ENCODE data around the gene VWC2L. TPM values are rescaled to one million over a fixed set of nuclear protein-coding genes. Genes with fewer than 3 reads are reported as not detected.

Gene VWC2L
- total RNA-seq: not detected
- polyA plus RNA-seq: not detected

DNA sequence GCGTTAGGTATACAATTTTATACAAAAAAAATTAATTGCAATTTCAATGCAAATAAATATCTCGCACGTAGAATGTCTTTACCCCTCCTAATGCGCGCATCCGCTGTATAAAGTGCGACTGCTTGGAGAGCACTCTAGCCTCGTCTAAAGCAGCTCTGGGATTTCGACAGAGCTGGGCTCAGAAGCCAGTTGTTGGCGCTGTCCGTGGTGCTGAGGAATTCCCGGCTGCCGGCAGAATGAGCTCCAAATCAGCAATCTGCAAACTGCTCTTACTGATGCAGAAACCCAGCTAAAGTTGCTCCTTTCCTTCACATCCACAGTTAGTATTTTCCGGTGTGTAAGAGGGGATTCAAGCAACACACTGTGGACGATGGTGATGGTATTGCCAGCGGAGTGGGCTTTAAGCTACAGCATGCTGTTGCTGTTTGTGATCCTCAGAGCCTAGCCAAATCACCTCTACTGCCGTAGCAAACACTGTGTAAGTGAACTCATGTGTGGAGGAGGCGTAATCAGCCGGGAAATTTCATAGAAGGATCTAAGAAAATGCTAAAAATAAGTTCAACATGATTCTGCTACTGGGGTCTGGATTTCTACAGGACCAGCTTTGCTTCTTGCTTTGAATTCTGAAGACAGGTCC, at the start of gene VWC2L:
VWC2L (plus strand) TSS at position 137 of the 637 bp plus-strand sequence. CDS start 3,140 bp downstream, outside the sequence.
- Histone ChIP-seq H3K36me3 (ENCODE audit: control insufficient read depth, insufficient read depth, low read length) (no peaks in the 10 kb centered on the region), H3K4me3 (ENCODE audit: low read depth, low read length) (no peak within 1 kb of the TSS), H3K4me1 (ENCODE audit: control insufficient read depth, insufficient read depth, low read length, poor library complexity, severe bottlenecking) (no peaks in the 10 kb centered on the region), H3K27me3 (ENCODE audit: control insufficient read depth, insufficient read depth, low read length) (no peaks in the 10 kb centered on the region), H3K9me3 (ENCODE audit: control insufficient read depth in 2 of 2, low read length in 2 of 2) (no peaks in the 10 kb centered on the region), H3K27ac (ENCODE audit: insufficient read depth, low read length, poor library complexity, severe bottlenecking) (no peak within 1 kb of the TSS)
- H3K27me3 Mint-ChIP-seq: no peaks in the 10 kb centered on the region
- no peaks in the 10 kb centered on the region for H3K36me3 Mint-ChIP-seq
- no peaks in the 10 kb centered on the region for H3K4me1 Mint-ChIP-seq
- H3K4me3 Mint-ChIP-seq: no peak within 1 kb of the TSS
- no peaks in the 10 kb centered on the region for H3K9me3 Mint-ChIP-seq
- no peak within 1 kb of the TSS for H3K27ac Mint-ChIP-seq
- DNase-seq (peak in 1 of 3 donors; percentile 20), ATAC-seq (ENCODE audit: low read depth in 2 of 2) (no peak)

DNA sequence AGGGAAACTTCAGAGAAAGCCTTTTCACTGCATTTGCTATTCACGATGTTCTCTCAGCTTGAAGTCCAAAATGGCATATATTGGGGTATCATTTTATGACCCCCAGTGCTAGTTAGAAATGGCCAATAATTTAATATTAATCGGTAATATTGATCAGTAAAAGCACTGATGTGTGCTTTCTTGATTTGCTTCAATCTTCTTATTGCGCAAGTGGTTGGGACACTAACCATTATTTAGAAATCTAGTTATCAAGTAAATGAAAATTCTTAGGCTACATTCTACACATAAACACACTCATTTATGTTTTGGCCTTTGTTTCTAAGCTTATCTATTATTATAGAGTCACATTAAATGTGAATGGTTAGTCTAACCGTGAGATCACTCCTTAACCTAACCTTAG, 49.7 kb upstream of the VWC2L start:
- H3K27ac Mint-ChIP-seq: no peak overlapping the region
- no peaks in the 10 kb centered on the region for H3K4me1 ChIP-seq (ENCODE audit: control insufficient read depth, insufficient read depth, low read length, poor library complexity, severe bottlenecking)
- no peaks in the 10 kb centered on the region for H3K9me3 ChIP-seq (ENCODE audit: control insufficient read depth in 2 of 2, low read length in 2 of 2)
- no peak overlapping the region for H3K27ac ChIP-seq (ENCODE audit: insufficient read depth, low read length, poor library complexity, severe bottlenecking)
- H3K27me3 ChIP-seq (ENCODE audit: control insufficient read depth, insufficient read depth, low read length): no peaks in the 10 kb centered on the region
- H3K9me3 Mint-ChIP-seq: peaks cover 0 to 14% (median 5%) of the 10 kb centered on the region in 7 donors
- H3K27me3 Mint-ChIP-seq: no peaks in the 10 kb centered on the region
- no peaks in the 10 kb centered on the region for H3K36me3 ChIP-seq (ENCODE audit: control insufficient read depth, insufficient read depth, low read length)
- no peaks in the 10 kb centered on the region for H3K4me1 Mint-ChIP-seq
- no peak for ATAC-seq (ENCODE audit: low read depth in 2 of 2)
- H3K36me3 Mint-ChIP-seq: no peaks in the 10 kb centered on the region
- no peak overlapping the region for H3K4me3 ChIP-seq (ENCODE audit: low read depth, low read length)
- H3K4me3 Mint-ChIP-seq: no peak overlapping the region
- DNase-seq: no peak

DNA sequence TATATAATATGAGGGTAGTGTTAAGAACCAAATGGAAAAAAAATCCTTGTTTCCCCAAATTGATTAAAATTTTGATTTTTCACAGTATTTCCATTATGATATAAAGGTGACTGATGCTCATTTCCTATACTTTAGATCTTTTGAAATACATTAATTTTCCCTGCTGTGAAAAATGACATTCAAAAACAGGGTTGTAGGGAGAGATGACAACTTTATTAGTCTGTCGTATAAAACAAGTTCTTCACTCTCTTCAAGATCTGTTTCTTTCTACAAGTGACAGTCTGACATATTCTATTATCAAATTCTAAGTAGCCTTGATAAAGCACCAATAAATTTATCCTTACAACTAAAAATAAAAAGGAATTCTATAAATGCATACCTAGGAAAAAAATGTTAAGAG, 45.3 kb upstream of the VWC2L start:
- Mint-ChIP-seq H3K36me3 (no peaks in the 10 kb centered on the region), H3K4me1 (no peaks in the 10 kb centered on the region), H3K4me3 (no peak overlapping the region), H3K27ac (no peak overlapping the region), H3K9me3 (peaks cover 0 to 5% (median 0%) of the 10 kb centered on the region in 7 donors), H3K27me3 (no peaks in the 10 kb centered on the region)
- no peak for ATAC-seq (ENCODE audit: low read depth in 2 of 2)
- no peaks in the 10 kb centered on the region for H3K9me3 ChIP-seq (ENCODE audit: control insufficient read depth in 2 of 2, low read length in 2 of 2)
- no peaks in the 10 kb centered on the region for H3K4me1 ChIP-seq (ENCODE audit: control insufficient read depth, insufficient read depth, low read length, poor library complexity, severe bottlenecking)
- no peaks in the 10 kb centered on the region for H3K36me3 ChIP-seq (ENCODE audit: control insufficient read depth, insufficient read depth, low read length)
- no peak overlapping the region for H3K4me3 ChIP-seq (ENCODE audit: low read depth, low read length)
- no peak overlapping the region for H3K27ac ChIP-seq (ENCODE audit: insufficient read depth, low read length, poor library complexity, severe bottlenecking)
- no peaks in the 10 kb centered on the region for H3K27me3 ChIP-seq (ENCODE audit: control insufficient read depth, insufficient read depth, low read length)
- no peak for DNase-seq

DNA sequence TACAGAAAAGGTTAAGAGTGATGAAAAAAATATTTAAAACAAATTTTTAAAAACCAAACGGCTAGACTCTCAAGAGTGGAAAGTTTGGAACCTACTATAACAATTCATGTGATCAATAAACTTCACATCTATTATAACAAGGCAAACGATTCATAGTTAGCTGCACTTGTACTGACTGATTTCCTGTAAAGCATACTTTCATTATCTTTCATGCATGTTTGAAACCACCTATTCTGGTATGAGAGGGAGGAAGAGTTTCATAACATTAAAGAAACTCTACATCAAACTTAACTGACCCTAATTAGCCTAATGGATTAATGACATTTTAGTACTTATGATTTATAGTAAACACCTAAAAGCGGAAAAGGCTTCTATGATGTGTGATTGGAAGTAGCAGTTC, 43.7 kb upstream of the VWC2L start:
- H3K27me3 ChIP-seq (ENCODE audit: control insufficient read depth, insufficient read depth, low read length): no peaks in the 10 kb centered on the region
- H3K36me3 Mint-ChIP-seq: no peaks in the 10 kb centered on the region
- ATAC-seq (ENCODE audit: low read depth in 2 of 2) (no peak), DNase-seq (no peak)
- H3K27ac ChIP-seq (ENCODE audit: insufficient read depth, low read length, poor library complexity, severe bottlenecking): no peak overlapping the region
- H3K4me3 ChIP-seq (ENCODE audit: low read depth, low read length): no peak overlapping the region
- H3K4me3 Mint-ChIP-seq: no peak overlapping the region
- H3K9me3 ChIP-seq (ENCODE audit: control insufficient read depth in 2 of 2, low read length in 2 of 2): no peaks in the 10 kb centered on the region
- no peaks in the 10 kb centered on the region for H3K4me1 Mint-ChIP-seq
- H3K27ac Mint-ChIP-seq: no peak overlapping the region
- H3K9me3 Mint-ChIP-seq: peaks cover 0 to 4% (median 0%) of the 10 kb centered on the region in 7 donors
- no peaks in the 10 kb centered on the region for H3K4me1 ChIP-seq (ENCODE audit: control insufficient read depth, insufficient read depth, low read length, poor library complexity, severe bottlenecking)
- H3K36me3 ChIP-seq (ENCODE audit: control insufficient read depth, insufficient read depth, low read length): no peaks in the 10 kb centered on the region
- H3K27me3 Mint-ChIP-seq: no peaks in the 10 kb centered on the region

DNA sequence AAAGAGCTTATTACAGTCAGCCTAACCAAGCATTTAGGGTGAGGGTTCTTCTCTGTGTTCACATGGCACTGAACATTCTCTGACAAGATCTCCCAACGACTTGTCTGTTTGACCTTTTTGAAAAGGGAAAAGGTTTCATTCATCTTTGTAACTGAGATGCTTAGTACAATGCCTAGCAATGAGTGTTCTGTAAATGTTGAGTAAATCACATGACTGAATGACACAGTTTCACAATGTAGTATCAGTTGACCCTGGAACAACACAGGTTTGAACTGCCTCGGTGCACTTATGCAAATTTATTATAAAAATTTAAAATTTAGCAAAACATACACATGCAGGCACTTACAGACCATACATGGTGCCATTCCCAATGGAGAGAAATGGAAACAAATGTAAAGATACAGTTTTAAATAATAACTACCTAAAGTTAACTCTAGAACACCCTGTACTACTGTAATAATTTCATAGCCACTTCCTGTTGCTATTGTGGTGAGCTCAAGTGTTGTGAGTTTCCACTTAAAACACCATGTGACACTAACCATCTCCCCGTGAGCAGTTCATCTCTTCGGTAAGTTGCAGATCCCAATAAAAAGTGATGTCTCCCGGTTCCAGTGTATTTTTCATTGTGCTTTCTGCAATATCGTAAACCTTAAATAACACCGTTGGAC, 34.1 kb upstream of the VWC2L start:
- no peak overlapping the region for H3K4me3 Mint-ChIP-seq
- H3K27ac Mint-ChIP-seq: no peak overlapping the region
- H3K27ac ChIP-seq (ENCODE audit: insufficient read depth, low read length, poor library complexity, severe bottlenecking): no peak overlapping the region
- DNase-seq: no peak
- no peaks in the 10 kb centered on the region for H3K27me3 Mint-ChIP-seq
- H3K9me3 Mint-ChIP-seq: no peaks in the 10 kb centered on the region
- H3K36me3 ChIP-seq (ENCODE audit: control insufficient read depth, insufficient read depth, low read length): no peaks in the 10 kb centered on the region
- no peak for ATAC-seq (ENCODE audit: low read depth in 2 of 2)
- H3K36me3 Mint-ChIP-seq: no peaks in the 10 kb centered on the region
- H3K4me1 Mint-ChIP-seq: peaks cover 0 to 3% (median 0%) of the 10 kb centered on the region in 4 donors
- no peak overlapping the region for H3K4me3 ChIP-seq (ENCODE audit: low read depth, low read length)
- H3K27me3 ChIP-seq (ENCODE audit: control insufficient read depth, insufficient read depth, low read length): no peaks in the 10 kb centered on the region
- no peaks in the 10 kb centered on the region for H3K4me1 ChIP-seq (ENCODE audit: control insufficient read depth, insufficient read depth, low read length, poor library complexity, severe bottlenecking)
- no peaks in the 10 kb centered on the region for H3K9me3 ChIP-seq (ENCODE audit: control insufficient read depth in 2 of 2, low read length in 2 of 2)

DNA sequence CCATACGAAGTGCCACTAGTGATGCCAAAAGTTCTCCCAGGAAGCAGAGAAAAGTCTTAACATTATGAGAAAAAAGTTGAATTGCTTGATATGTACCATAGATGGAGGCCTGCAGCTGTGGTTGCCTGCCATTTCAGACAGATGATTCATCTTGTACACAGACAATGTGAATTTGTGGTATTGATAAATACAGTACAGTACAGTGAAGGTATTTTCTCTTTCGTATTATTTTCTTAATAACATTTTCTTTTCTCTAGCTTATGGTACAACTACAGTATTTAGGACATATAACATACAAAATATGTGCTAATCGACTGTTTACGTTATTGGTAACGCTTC, 33.6 kb upstream of the VWC2L start:
- H3K4me1 Mint-ChIP-seq: peaks cover 0 to 3% (median 0%) of the 10 kb centered on the region in 4 donors
- H3K36me3 Mint-ChIP-seq: no peaks in the 10 kb centered on the region

DNA sequence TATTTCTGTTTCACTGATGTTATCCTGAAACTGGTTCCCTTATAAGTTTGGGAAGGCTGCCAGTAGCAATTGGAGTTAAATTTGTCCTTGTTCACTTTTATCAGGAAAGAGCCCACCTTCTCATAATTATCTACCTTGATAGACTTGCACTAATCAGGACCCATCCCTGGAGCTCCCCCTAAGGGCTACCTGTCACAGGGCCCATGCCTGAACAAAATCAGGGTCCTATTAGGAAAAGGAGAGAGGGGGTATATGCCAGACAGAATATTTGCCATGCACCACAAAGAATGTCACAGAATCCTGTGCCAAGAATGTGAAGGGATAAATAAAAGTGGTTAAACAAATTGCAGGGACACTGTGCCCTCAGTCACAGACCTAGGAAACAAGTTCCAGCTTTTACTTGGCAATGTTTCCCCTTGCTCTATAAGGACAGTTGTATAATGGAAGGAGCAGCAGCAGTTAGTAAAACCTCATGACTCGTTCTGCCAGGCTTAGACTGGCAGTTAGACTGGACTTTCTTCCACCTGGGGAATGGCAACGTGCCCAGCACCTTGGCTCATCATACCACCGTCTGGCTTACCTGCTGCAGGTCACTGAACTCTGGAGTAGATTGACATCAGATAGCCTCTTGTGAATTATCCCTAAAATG, 32.3 kb upstream of the VWC2L start:
- Mint-ChIP-seq H3K27me3 (no peaks in the 10 kb centered on the region), H3K4me3 (no peak overlapping the region), H3K4me1 (peaks cover 0 to 3% (median 0%) of the 10 kb centered on the region in 4 donors), H3K9me3 (peaks cover 0 to 1% (median 0%) of the 10 kb centered on the region in 7 donors), H3K27ac (no peak overlapping the region), H3K36me3 (no peaks in the 10 kb centered on the region)
- Histone ChIP-seq H3K4me3 (ENCODE audit: low read depth, low read length) (no peak overlapping the region), H3K4me1 (ENCODE audit: control insufficient read depth, insufficient read depth, low read length, poor library complexity, severe bottlenecking) (no peaks in the 10 kb centered on the region), H3K27ac (ENCODE audit: insufficient read depth, low read length, poor library complexity, severe bottlenecking) (no peak overlapping the region), H3K27me3 (ENCODE audit: control insufficient read depth, insufficient read depth, low read length) (no peaks in the 10 kb centered on the region), H3K36me3 (ENCODE audit: control insufficient read depth, insufficient read depth, low read length) (no peaks in the 10 kb centered on the region), H3K9me3 (ENCODE audit: control insufficient read depth in 2 of 2, low read length in 2 of 2) (no peaks in the 10 kb centered on the region)
- DNase-seq (no peak), ATAC-seq (ENCODE audit: low read depth in 2 of 2) (no peak)

More for the DNA sequence above, 33.6 kb upstream of the VWC2L start:
- Histone ChIP-seq H3K4me1 (ENCODE audit: control insufficient read depth, insufficient read depth, low read length, poor library complexity, severe bottlenecking) (no peaks in the 10 kb centered on the region), H3K27ac (ENCODE audit: insufficient read depth, low read length, poor library complexity, severe bottlenecking) (no peak overlapping the region), H3K9me3 (ENCODE audit: control insufficient read depth in 2 of 2, low read length in 2 of 2) (no peaks in the 10 kb centered on the region), H3K27me3 (ENCODE audit: control insufficient read depth, insufficient read depth, low read length) (no peaks in the 10 kb centered on the region), H3K36me3 (ENCODE audit: control insufficient read depth, insufficient read depth, low read length) (no peaks in the 10 kb centered on the region), H3K4me3 (ENCODE audit: low read depth, low read length) (no peak overlapping the region)
- DNase-seq: no peak
- Mint-ChIP-seq H3K9me3 (no peaks in the 10 kb centered on the region), H3K4me3 (no peak overlapping the region), H3K27ac (no peak overlapping the region), H3K27me3 (no peaks in the 10 kb centered on the region)
- ATAC-seq (ENCODE audit: low read depth in 2 of 2): no peak

All from CD4-positive, CD25-positive, alpha-beta regulatory T cell (primary cell).